Type B pancreatic cell (in vitro differentiated cells): ENCODE measurements around the gene SERPINB13. TPM values are rescaled to one million over a fixed set of nuclear protein-coding genes. Genes with fewer than 3 reads are reported as not detected.
A peak's percentile ranks its signal among the peaks of the same experiment; 100 is the strongest.

Source experiments
- DNase-seq: peaks from one replicate; pipeline ENCODE4 v3.0.0; 2021; ENCODE audit warnings: mixed read lengths; ENCODE audit not compliant: unreplicated experiment; ENCODE audit errors: extremely low spot score
- H3K27ac Mint-ChIP-seq: 2 replicates; pipeline ENCODE4 v1.8.0; 2021; ENCODE audit warnings: mild to moderate bottlenecking, mixed read lengths
- H3K27me3 Mint-ChIP-seq: 2 replicates; pipeline ENCODE4 v1.8.0; 2021; ENCODE audit warnings: mixed read lengths
- H3K36me3 Mint-ChIP-seq: 2 replicates; pipeline ENCODE4 v1.8.0; 2021; ENCODE audit warnings: mixed read lengths
- H3K4me1 Mint-ChIP-seq: one replicate; pipeline ENCODE4 v1.8.0; 2021; ENCODE audit warnings: mixed read lengths; ENCODE audit not compliant: unreplicated experiment
- H3K4me3 Mint-ChIP-seq: 2 replicates; pipeline ENCODE4 v1.8.0; 2021; ENCODE audit warnings: mild to moderate bottlenecking, mixed read lengths
- H3K9me3 Mint-ChIP-seq: 2 replicates; pipeline ENCODE4 v1.8.0; 2021; ENCODE audit warnings: mixed read lengths
- CTCF ChIP-seq: fragments of 200-600 bp; sonication (generic); conservative IDR thresholded peaks from 2 replicates; pipeline ENCODE4 v1.5.0; 2021; ENCODE audit warnings: antibody characterized with exemption, mild to moderate bottlenecking
- total RNA-seq: library from RNA; stranded (reverse); gene quantifications from 2 replicates; pipeline ENCODE4 v1.2.1, GENCODE V29; 2021; ENCODE audit warnings: low replicate concordance

The SERPINB13 gene
- total RNA-seq, 1 donor from 2014 or later, result 3.7 TPM

- H3K4me1 Mint-ChIP-seq, result no peaks in the 10 kb centered on the region
- H3K4me3 Mint-ChIP-seq, result no peak overlapping the region
- H3K9me3 Mint-ChIP-seq, result no peaks in the 10 kb centered on the region
- no peak for TF ChIP-seq CTCF
- no peak for DNase-seq
- no peaks in the 10 kb centered on the region for H3K36me3 Mint-ChIP-seq
- no peak overlapping the region for H3K27ac Mint-ChIP-seq
- H3K27me3 Mint-ChIP-seq, result no peaks in the 10 kb centered on the region
Observed at GRCh38 chr18:63575681-63576080, 11.5 kb upstream of the SERPINB13 start.

GRCh38 chr18:63578357-63578958 is 8.7 kb upstream of the SERPINB13 start:
- H3K9me3 Mint-ChIP-seq, result no peaks in the 10 kb centered on the region
- DNase-seq, result no peak
- H3K27me3 Mint-ChIP-seq, result no peaks in the 10 kb centered on the region
- no peaks in the 10 kb centered on the region for H3K4me1 Mint-ChIP-seq
- no peak overlapping the region for H3K27ac Mint-ChIP-seq
- H3K4me3 Mint-ChIP-seq, result no peak overlapping the region
- peak; percentile 89 for TF ChIP-seq CTCF
- no peaks in the 10 kb centered on the region for H3K36me3 Mint-ChIP-seq

- no peak overlapping the region for H3K27ac Mint-ChIP-seq
Observed at GRCh38 chr18:63579616-63580015, 7.5 kb upstream of the SERPINB13 start.

GRCh38 chr18:63585988-63586387 is 1.2 kb upstream of the SERPINB13 start:
- H3K4me3 Mint-ChIP-seq, result no peak overlapping the region
- H3K27me3 Mint-ChIP-seq, result no peaks in the 10 kb centered on the region
- H3K4me1 Mint-ChIP-seq, result peaks cover 4% of the 10 kb centered on the region
- H3K9me3 Mint-ChIP-seq, result peaks cover 6% of the 10 kb centered on the region
- no peak overlapping the region for H3K27ac Mint-ChIP-seq
- TF ChIP-seq CTCF, result no peak
- H3K36me3 Mint-ChIP-seq, result no peaks in the 10 kb centered on the region
- no peak for DNase-seq

More at GRCh38 chr18:63579616-63580015, 7.5 kb upstream of the SERPINB13 start:
- Mint-ChIP-seq H3K4me1 (no peaks in the 10 kb centered on the region), H3K4me3 (no peak overlapping the region), H3K27me3 (no peaks in the 10 kb centered on the region), H3K36me3 (no peaks in the 10 kb centered on the region), H3K9me3 (no peaks in the 10 kb centered on the region)
- TF ChIP-seq CTCF, result no peak
- DNase-seq, result no peak

- no peak overlapping the region for H3K27ac Mint-ChIP-seq
- no peak for TF ChIP-seq CTCF
Observed at GRCh38 chr18:63586431-63586830, 712 bp upstream of the SERPINB13 start.

More at GRCh38 chr18:63586431-63586830, 712 bp upstream of the SERPINB13 start:
- no peak overlapping the region for H3K4me3 Mint-ChIP-seq
- H3K4me1 Mint-ChIP-seq, result peaks cover 4% of the 10 kb centered on the region
- no peaks in the 10 kb centered on the region for H3K27me3 Mint-ChIP-seq
- H3K36me3 Mint-ChIP-seq, result no peaks in the 10 kb centered on the region
- peaks cover 6% of the 10 kb centered on the region for H3K9me3 Mint-ChIP-seq
- DNase-seq, result no peak
